CD8-positive, alpha-beta memory T cell (primary cell): ENCODE results near the gene THRB. TPM values are rescaled to one million over a fixed set of nuclear protein-coding genes. Genes with fewer than 3 reads are reported as not detected.
A peak's percentile ranks its signal among the peaks of the same experiment; 100 is the strongest.

Source experiments
- CTCF ChIA-PET: fragments of 350-600 bp; sonication (Branson Sonifier 250); formaldehyde crosslinking; loops from one replicate; lab custom pipeline; 2021; ENCODE audit warnings: antibody characterized with exemption; lab: Charles Lee
- POLR2A ChIA-PET: fragments of 350-600 bp; sonication (Branson Sonifier 250); formaldehyde crosslinking; loops from one replicate; lab custom pipeline; 2021; ENCODE audit warnings: antibody characterized with exemption; lab: Charles Lee
- DNase-seq, 5 donors: peaks; one replicate each; pipeline versions ENCODE4 v3.0.0 to v3.0.0-alpha.2; 2020 to 2022; ENCODE audit warnings: mixed read lengths in 1 of 5
- H3K27ac ChIP-seq: one replicate; pipeline ENCODE4 v1.7.0; 2013; ENCODE audit warnings: low read depth, mild to moderate bottlenecking, low read length, moderate library complexity
- H3K27me3 ChIP-seq: 2 replicates; pipeline ENCODE4 v1.7.0; 2013; ENCODE audit warnings: low read length, mild to moderate bottlenecking; ENCODE audit not compliant: insufficient read depth, poor library complexity, severe bottlenecking
- H3K36me3 ChIP-seq: 2 replicates; pipeline ENCODE4 v1.7.0; 2013; ENCODE audit warnings: mild to moderate bottlenecking, low read length, moderate library complexity; ENCODE audit not compliant: insufficient read depth
- H3K4me1 ChIP-seq: 2 replicates; pipeline ENCODE4 v1.7.0; 2013; ENCODE audit warnings: mild to moderate bottlenecking, low read length, moderate library complexity; ENCODE audit not compliant: insufficient read depth
- H3K4me3 ChIP-seq: 2 replicates; pipeline ENCODE4 v1.7.0; 2013; ENCODE audit warnings: mild to moderate bottlenecking, low read length
- H3K9me3 ChIP-seq: 2 replicates; pipeline ENCODE4 v1.7.0; 2013; ENCODE audit warnings: mild to moderate bottlenecking, low read length
- H3K27ac Mint-ChIP-seq, 8 donors: one replicate each; pipeline ENCODE4 v1.8.0; 2020 to 2021; ENCODE audit warnings: mixed read lengths in 8 of 8, mild to moderate bottlenecking in 6 of 8, inconsistent platforms in 3 of 8, moderate library complexity in 3 of 8
- H3K27me3 Mint-ChIP-seq, 2 donors: one replicate each; pipeline ENCODE4 v1.8.0; 2020 to 2021; ENCODE audit warnings: mixed read lengths in 2 of 2, mild to moderate bottlenecking in 1 of 2, moderate library complexity in 1 of 2
- H3K36me3 Mint-ChIP-seq, 3 donors: one replicate each; pipeline ENCODE4 v1.8.0; 2020 to 2021; ENCODE audit warnings: mixed read lengths in 3 of 3, inconsistent platforms in 1 of 3, mild to moderate bottlenecking in 1 of 3
- H3K4me1 Mint-ChIP-seq, 3 donors: one replicate each; pipeline ENCODE4 v1.8.0; 2020 to 2021; ENCODE audit warnings: mixed read lengths in 3 of 3, inconsistent platforms in 1 of 3, mild to moderate bottlenecking in 1 of 3
- H3K4me3 Mint-ChIP-seq, 7 donors: one replicate each; pipeline ENCODE4 v1.8.0; 2020 to 2021; ENCODE audit warnings: mixed read lengths in 7 of 7, mild to moderate bottlenecking in 6 of 7, moderate library complexity in 4 of 7, inconsistent platforms in 2 of 7
- H3K9me3 Mint-ChIP-seq, 5 donors: one replicate each; pipeline ENCODE4 v1.8.0; 2020 to 2022; ENCODE audit warnings: mixed read lengths in 5 of 5, mild to moderate bottlenecking in 3 of 5, moderate library complexity in 2 of 5, inconsistent platforms in 1 of 5
- polyA plus RNA-seq: library from polyadenylated mRNA; unstranded; fragments of 300-500 nt; fragmentation: Illumina TruSeq; gene quantifications from one replicate; pipeline ENCODE4 v1.2.3, GENCODE V29; 2021
- total RNA-seq, 2 experiments: library from RNA; stranded (reverse); gene quantifications; one replicate each; pipeline ENCODE4 v1.2.3, GENCODE V29; 2021

THRB gene
- total and polyA plus RNA-seq, 3 experiments from 2014 or later: not detected

DNA sequence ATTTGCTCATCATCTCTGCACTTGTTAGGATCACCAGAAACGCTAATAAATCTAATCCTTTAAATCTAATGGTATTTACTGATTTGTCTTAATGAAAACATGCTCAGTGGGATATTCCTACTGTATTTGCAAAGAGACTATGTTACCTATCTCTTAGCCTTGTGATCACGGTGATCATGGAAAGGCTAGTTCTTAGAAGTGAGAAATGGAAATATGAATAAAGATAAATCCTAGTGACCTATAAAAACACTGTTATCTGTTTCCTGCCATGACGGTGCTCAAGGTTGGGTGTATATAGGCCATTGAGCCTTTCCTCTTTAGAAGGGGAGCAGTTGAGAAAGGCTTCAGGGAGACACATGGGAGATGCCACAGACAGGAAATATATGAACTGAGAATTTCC lies 116.3 kb downstream of the THRB start:
- POLR2A ChIA-PET: no interaction called here
- Histone ChIP-seq H3K27me3 (no peaks in the 10 kb centered on the region), H3K4me3 (no peak overlapping the region), H3K4me1 (no peaks in the 10 kb centered on the region), H3K9me3 (no peaks in the 10 kb centered on the region), H3K36me3 (no peaks in the 10 kb centered on the region), H3K27ac (no peak overlapping the region)
- H3K27me3 Mint-ChIP-seq: no peaks in the 10 kb centered on the region
- H3K4me1 Mint-ChIP-seq: no peaks in the 10 kb centered on the region
- H3K9me3 Mint-ChIP-seq: peaks cover 0 to 13% (median 0%) of the 10 kb centered on the region in 5 donors
- CTCF ChIA-PET: no interaction called here
- H3K36me3 Mint-ChIP-seq: no peaks in the 10 kb centered on the region
- no peak overlapping the region for H3K4me3 Mint-ChIP-seq
- no peak for DNase-seq
- H3K27ac Mint-ChIP-seq: no peak overlapping the region

DNA sequence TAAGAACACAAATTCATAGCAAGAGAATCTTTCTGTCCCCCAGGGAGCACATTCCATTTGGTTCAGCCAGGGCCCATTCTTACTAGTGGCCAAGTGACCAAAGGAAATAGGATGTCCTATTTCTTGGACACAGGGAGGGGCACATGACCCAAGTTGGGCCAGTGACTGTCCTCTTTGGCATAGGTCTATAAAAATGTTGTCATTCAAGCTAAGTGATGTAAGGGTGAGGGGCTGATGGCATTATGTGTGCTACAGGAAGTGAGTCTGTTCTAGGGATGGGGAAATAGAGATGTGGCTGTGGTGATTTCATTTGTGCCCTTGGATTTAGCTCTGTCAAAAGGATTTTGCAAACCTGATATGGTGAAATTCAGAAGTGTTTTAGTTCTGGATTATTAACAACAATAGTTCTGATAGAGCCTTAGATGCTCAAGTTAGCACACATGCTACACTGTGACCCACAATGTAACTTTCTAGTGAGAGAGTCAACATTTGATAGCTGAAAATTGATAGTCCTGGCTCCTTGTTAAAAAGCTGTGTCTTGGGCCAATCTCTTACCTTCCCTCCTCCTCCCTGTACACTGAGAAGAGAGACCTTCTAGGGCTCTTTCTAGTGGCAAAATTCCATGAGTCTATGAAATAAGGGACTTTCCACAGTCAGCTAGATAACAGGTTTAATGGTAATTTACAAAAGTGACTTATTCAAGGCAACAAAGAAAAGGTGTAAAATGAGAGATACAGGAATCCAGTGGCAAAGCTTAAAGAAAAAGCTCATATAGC lies 117.2 kb downstream of the THRB start:
- Histone ChIP-seq H3K27me3 (no peaks in the 10 kb centered on the region), H3K9me3 (no peaks in the 10 kb centered on the region), H3K36me3 (no peaks in the 10 kb centered on the region), H3K4me3 (no peak overlapping the region), H3K27ac (no peak overlapping the region), H3K4me1 (no peaks in the 10 kb centered on the region)
- no peak for DNase-seq
- Mint-ChIP-seq H3K27me3 (no peaks in the 10 kb centered on the region), H3K4me3 (no peak overlapping the region), H3K27ac (no peak overlapping the region), H3K4me1 (no peaks in the 10 kb centered on the region), H3K36me3 (no peaks in the 10 kb centered on the region), H3K9me3 (peaks cover 0 to 13% (median 0%) of the 10 kb centered on the region in 5 donors)
- CTCF ChIA-PET: no interaction called here
- POLR2A ChIA-PET: no interaction called here

DNA sequence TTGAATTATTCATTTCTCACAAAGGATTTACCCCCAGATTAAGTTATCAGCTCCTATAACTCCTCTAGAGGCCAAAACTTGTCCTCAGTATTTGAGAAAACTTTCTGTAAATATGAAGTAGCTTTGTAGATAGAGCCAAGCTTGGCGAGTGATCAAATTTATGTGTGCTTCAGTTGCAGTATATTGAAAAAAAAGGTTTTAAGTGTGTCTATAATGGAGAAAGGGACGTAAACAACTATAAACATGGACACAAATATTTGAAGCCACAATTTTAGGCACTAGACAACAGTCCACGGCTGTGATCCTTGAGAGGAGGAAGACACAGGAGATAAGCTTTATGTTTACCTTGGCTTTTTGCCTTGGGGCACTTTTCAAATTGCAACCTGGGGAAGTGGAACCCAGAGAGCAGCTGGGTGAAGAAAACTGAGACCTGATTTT lies 118.7 kb downstream of the THRB start:
- Mint-ChIP-seq H3K27me3 (no peaks in the 10 kb centered on the region), H3K9me3 (peaks cover 0 to 13% (median 0%) of the 10 kb centered on the region in 5 donors), H3K4me1 (no peaks in the 10 kb centered on the region), H3K4me3 (no peak overlapping the region), H3K36me3 (no peaks in the 10 kb centered on the region), H3K27ac (no peak overlapping the region)
- ChIA-PET POLR2A (no interaction called here), CTCF (no interaction called here)
- no peaks in the 10 kb centered on the region for H3K27me3 ChIP-seq
- H3K9me3 ChIP-seq: no peaks in the 10 kb centered on the region
- DNase-seq: no peak
- peak overlapping the region; percentile 20 for H3K27ac ChIP-seq
- no peaks in the 10 kb centered on the region for H3K4me1 ChIP-seq
- no peaks in the 10 kb centered on the region for H3K36me3 ChIP-seq
- no peak overlapping the region for H3K4me3 ChIP-seq

DNA sequence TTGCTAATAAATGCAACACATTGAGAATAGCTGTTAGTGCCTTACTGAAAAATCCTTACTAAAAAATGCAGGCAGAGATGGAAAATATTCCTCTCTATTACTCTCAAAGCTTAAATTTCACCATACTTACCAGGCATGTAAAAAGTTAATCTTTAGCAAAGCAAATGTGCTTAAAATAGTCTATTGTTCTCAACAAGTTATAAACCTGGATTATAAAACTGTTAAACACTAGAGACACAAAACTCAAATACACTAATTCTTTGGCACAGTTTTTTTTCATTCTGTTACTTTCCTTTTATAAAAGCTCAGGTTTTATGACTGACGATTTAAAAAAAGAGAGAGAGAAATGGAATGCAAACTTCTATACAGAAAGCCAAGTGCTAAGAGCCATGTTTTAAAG lies 119.8 kb downstream of the THRB start:
- Mint-ChIP-seq H3K36me3 (no peaks in the 10 kb centered on the region), H3K27me3 (peaks cover 0 to 2% of the 10 kb centered on the region in 2 donors), H3K4me3 (no peak overlapping the region), H3K9me3 (peaks cover 0 to 5% (median 0%) of the 10 kb centered on the region in 5 donors), H3K4me1 (no peaks in the 10 kb centered on the region), H3K27ac (no peak overlapping the region)
- DNase-seq: no peak
- POLR2A ChIA-PET: no interaction called here
- H3K4me1 ChIP-seq: no peaks in the 10 kb centered on the region
- H3K27ac ChIP-seq: no peak overlapping the region
- CTCF ChIA-PET: no interaction called here
- H3K27me3 ChIP-seq: no peaks in the 10 kb centered on the region
- no peak overlapping the region for H3K4me3 ChIP-seq
- no peaks in the 10 kb centered on the region for H3K36me3 ChIP-seq
- no peaks in the 10 kb centered on the region for H3K9me3 ChIP-seq

DNA sequence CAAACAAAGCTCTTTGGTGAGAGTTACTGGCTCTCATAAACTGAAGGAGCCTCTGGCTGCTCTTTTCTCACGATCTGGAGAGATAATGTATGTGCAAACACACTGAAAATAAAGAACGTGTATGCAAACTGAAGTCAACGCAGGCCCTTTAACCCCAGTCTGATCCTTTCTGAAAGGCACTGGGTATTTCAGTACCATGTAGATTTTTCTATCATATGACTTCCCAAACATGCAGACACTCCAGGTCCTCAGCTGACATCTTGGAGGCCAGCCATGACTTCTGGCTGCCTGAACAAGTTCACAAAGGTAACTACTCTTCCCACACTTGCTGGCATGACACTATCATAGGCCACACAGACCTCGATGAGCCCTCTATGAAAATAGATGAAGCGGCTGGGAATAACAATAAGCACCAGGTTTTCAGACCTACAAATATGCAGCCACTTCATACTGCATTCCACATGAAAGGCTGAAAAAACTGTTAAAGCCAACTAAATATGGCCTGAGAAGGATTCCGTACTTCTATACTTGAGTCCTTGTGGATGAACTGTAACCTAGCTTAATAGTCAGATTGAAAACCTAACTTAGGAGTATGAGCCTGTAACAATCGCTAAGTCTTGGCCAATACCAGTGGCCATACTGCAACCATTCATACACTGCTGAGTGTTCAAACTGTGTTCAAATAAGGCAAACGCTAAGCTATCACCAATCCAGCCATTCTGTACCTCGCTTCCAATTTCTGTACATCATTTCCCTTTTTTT lies 121.3 kb downstream of the THRB start:
- Histone ChIP-seq H3K36me3 (no peaks in the 10 kb centered on the region), H3K9me3 (no peaks in the 10 kb centered on the region), H3K27ac (peak overlapping the region; percentile 25), H3K4me3 (no peak overlapping the region), H3K4me1 (no peaks in the 10 kb centered on the region), H3K27me3 (no peaks in the 10 kb centered on the region)
- no peaks in the 10 kb centered on the region for H3K4me1 Mint-ChIP-seq
- no peaks in the 10 kb centered on the region for H3K36me3 Mint-ChIP-seq
- no peak overlapping the region for H3K4me3 Mint-ChIP-seq
- peaks cover 0 to 2% of the 10 kb centered on the region in 2 donors for H3K27me3 Mint-ChIP-seq
- DNase-seq: no peak
- CTCF ChIA-PET: no interaction called here
- POLR2A ChIA-PET: no interaction called here
- H3K27ac Mint-ChIP-seq: no peak overlapping the region
- peaks cover 0 to 4% (median 0%) of the 10 kb centered on the region in 5 donors for H3K9me3 Mint-ChIP-seq

DNA sequence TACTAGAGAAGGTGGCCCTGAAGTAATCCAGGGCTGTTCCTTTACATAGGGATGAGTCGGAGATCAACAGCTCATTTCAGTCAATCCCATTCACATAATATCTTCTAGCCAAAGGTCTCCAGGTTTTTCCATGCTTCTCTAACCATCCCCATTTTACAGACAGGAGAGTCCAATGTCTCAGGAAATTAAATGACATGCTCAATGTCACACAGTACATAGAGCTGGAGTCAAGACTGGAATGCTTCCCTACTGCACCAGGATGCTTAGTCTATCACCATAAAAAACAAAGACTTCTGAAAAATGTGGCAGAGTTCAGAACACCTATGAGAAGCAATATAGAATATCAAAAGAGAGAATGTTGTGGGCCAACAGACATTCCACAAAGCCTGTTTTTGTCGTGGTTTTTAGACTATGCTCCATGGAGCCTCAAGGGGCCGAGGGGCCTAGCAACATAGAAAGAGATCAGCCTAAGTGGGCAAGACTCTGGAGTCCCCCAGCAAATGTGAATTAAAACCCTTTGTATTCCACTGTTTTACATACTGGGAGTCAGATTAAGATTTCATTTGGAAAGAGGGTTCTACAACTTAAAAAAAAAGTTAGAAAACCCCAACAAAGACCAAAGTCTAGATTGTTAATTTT lies 122.0 kb downstream of the THRB start:
- ChIA-PET POLR2A (no interaction called here), CTCF (no interaction called here)
- Mint-ChIP-seq H3K27ac (no peak overlapping the region), H3K27me3 (peaks cover 0 to 2% of the 10 kb centered on the region in 2 donors), H3K9me3 (peaks cover 0 to 3% (median 0%) of the 10 kb centered on the region in 5 donors), H3K4me1 (no peaks in the 10 kb centered on the region), H3K36me3 (no peaks in the 10 kb centered on the region), H3K4me3 (no peak overlapping the region)
- no peak for DNase-seq
- H3K9me3 ChIP-seq: no peaks in the 10 kb centered on the region
- no peaks in the 10 kb centered on the region for H3K36me3 ChIP-seq
- no peaks in the 10 kb centered on the region for H3K27me3 ChIP-seq
- H3K4me1 ChIP-seq: no peaks in the 10 kb centered on the region
- no peak overlapping the region for H3K4me3 ChIP-seq
- peak overlapping the region; percentile 25 for H3K27ac ChIP-seq

DNA sequence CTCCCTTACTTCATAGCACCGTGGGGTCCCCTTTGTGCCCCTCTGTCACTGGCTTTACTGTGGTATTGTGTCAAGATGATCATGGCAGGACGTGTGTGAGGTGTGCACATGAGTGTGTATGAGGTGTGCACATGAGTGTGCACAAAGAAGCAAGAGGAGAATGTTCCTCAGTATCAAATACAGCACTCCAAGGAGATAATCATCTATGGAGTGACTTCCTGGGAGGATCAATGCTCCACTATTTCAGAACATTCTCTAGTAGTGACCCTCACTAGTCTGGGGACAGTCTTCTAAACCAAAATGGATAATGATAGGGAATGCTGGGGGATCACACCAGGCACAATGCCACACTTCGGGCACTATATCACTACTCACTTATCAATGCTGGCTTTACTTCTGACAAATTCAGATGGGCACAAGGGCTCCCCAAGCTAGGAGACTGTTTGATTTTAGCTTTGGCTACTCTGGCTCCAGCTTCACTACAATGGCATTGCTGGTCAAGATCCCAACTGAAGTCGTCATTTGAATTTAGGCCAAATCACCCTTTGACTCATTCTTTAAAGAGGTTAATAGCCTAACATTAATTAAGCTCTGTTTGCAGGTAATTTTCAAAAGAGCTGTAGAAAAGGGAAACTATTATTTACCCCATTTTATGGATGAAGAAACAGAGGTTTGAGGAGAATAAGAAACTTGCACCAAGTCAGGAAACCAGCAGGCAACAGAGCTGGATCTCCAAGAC lies 124.1 kb downstream of the THRB start:
- H3K27ac ChIP-seq: no peak overlapping the region
- DNase-seq: no peak
- H3K4me3 ChIP-seq: no peak overlapping the region
- no peaks in the 10 kb centered on the region for H3K36me3 ChIP-seq
- H3K4me3 Mint-ChIP-seq: no peak overlapping the region
- no peak overlapping the region for H3K27ac Mint-ChIP-seq
- H3K27me3 ChIP-seq: no peaks in the 10 kb centered on the region
- H3K9me3 Mint-ChIP-seq: peaks cover 0 to 2% (median 0%) of the 10 kb centered on the region in 5 donors
- ChIA-PET CTCF (no interaction called here), POLR2A (no interaction called here)
- no peaks in the 10 kb centered on the region for H3K36me3 Mint-ChIP-seq
- peaks cover 0 to 2% of the 10 kb centered on the region in 2 donors for H3K27me3 Mint-ChIP-seq
- H3K4me1 ChIP-seq: no peaks in the 10 kb centered on the region
- no peaks in the 10 kb centered on the region for H3K9me3 ChIP-seq
- no peaks in the 10 kb centered on the region for H3K4me1 Mint-ChIP-seq
